NCI-H2227 (cell line): ENCODE measurements around the gene ADGRA1.

Experiments used
- DNase-seq: peaks from one replicate; lab custom pipeline; 2025; ENCODE audit not compliant: unreplicated experiment; lab: John Stamatoyannopoulos, UW

Gene ADGRA1

DNA sequence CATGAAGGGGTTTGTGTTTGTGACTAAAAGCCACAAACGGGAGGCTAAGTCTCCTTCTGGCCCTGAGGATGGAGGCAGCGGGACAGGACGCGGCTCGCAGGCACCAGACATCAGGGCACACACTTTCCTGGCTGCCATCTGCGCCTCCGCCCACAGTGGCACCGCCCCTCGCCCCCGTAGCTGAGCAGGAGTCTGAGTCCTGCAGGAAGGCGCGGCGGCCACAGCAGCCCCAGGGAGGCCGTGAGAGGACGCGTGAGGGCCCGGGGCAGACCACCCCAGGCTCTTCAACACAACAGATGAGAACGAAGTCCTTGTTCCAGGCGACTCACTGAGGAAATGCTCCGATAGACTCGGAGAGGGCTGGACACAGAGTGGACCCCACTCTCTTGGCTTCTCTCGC, 6.6 kb downstream of the ADGRA1 start:
- DNase-seq, result no peak

DNA sequence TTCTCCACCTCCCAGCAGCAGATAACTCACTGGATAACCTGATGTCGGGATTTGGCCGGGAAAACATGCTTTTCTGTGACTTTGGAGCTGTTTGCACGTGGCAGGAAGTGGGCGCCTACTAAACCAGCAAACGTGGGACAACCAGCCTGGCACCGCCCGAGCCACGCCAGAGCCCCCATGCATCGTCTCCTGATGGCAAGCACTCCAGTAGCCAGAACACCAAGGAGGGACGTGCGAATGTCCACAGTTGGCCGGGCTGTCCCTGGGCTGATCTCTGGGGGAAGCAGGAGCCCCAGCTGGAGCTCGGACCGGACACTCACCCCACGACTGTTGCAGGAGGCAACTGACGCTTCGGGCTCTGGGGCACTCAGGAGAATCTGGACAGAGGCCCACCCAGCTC, 7.1 kb downstream of the ADGRA1 start:
- no peak for DNase-seq

DNA sequence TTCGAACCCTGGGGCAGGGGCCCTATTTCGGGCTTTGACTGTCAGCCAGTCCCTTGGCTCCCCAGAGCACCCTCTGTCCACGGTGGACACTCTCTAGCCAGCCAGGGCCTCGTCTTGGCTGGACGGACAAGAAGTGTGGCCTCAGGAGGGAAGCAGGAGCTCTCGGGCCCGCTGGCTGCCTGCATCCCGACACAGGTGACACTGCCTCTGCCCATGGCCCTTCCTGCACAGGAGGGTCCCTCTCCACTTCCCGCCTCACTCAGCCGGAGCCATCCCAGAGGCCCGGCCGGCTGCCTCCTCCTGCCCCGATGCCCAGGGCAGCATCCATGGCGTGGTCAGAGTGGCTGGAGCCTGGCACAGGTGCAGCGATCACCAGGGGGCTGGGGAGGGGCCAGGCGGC, 7.9 kb downstream of the ADGRA1 start:
- DNase-seq, result no peak

DNA sequence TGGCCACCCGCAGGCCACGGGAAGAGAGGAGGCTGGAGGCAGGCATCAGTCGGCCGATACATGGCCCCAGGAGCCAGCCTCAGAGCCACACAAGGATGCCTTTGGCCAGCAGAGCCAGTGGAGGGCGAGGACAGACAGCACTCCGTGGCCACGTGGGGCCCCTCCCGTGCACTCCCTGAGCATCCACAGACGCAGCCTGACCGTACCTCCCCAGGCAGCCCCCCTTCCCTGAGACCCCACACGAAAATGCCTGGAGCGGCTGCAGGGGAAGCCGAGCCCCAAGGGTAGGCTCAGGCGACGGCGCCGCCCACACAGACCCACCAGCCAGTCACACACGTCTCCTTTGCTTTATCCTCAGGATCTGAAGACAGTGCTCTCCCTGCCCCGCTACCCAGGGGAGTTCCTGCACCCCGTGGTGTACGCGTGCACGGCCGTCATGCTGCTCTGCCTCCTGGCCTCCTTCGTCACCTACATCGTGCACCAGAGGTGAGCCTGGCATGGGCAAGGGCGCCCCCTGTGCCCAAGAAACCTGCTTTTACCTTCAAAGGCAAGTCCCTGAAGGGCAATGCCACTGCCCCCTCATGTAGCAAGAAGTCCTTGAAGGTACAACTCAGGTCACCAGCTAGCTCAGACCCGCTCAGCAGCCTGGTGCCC, 9.0 kb downstream of the ADGRA1 start:
- no peak for DNase-seq

DNA sequence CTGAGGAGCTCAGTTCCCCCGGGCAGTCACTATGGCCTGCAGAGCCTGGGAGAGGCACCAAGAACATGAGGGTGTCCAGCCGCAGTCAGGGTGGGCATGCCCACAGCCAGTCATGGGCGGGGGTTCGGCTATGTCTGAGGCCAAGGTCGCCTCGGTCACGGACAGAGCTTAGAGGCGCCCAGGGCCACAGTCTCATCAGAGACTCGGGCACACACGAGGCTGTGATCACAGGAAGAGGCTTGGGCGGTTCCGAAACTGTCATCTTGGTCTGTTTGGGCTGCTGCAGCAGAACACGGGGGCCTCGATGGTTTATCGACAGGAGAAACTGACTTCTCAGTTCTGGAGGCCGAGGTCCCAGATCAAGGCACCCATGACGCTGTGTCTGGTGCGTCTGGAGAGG, 9.7 kb downstream of the ADGRA1 start:
- no peak for DNase-seq

DNA sequence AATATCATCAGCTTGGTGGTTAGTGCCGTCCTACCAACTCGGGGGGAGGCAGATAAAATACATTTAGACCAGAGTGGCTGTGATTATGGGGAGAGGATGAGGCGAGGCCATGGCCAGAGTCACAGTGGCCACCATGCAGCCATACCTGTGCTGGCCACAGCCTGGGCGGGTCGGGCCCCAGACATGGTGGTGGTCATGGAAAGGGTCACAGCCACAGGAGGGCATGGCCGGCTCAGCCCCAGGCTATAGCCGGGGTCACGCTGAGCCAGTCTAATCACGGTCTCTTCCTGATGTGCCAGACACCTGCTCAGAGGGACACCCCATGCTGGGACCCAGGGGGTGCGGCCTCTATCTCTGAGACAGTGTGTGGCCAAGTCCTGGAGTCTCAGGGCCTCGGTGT, 10.2 kb downstream of the ADGRA1 start:
- no peak for DNase-seq

DNA sequence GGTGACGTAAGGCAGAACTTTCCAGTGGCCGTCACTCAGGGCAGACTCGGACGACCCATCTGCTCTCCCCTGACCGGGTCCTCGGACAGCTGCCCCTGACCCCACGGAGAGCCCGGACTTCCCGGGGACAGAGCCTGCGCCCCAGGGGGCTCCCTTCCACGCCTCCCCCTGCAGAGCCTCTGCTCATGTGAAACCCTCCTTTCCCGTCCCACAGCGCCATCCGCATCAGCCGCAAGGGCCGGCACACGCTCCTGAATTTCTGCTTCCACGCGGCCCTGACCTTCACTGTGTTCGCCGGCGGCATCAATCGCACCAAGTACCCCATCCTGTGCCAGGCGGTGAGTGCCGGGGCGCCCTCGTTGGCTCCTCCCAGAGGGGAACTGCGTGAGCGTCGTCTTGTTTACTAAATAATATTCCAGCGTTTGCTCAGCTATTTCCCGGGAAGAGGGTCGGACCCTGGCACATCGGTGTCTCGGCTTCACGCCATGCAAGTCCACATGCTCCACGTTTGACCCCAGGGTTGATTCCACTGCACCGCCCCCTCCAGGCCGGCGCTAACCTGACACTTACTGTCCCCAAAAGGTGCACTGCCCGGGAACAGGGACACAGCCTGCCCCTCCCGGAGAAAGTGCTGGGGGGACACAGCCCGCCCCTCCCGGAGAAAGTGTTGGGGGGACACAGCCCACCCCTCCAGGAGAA, 10.9 kb downstream of the ADGRA1 start:
- no peak for DNase-seq

DNA sequence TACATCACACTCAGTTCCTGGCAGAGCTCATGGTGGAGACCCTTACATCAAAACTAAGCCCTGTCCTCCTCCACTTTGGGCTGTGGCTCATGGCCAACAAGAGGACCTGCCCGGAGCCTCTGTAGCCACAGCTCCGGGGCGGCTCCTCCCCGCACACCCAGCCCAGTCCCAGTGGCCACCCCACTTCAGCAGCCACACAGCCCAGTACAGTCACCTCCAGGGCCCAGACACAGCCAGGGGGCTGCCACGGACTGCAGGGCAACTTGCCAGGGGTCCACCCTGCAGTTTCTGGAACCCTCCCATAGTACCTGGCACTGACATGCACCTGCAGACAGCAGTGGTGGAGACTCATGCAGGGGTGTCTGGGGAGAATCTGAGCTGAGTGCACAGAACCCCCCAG, 11.8 kb downstream of the ADGRA1 start:
- DNase-seq, result no peak

DNA sequence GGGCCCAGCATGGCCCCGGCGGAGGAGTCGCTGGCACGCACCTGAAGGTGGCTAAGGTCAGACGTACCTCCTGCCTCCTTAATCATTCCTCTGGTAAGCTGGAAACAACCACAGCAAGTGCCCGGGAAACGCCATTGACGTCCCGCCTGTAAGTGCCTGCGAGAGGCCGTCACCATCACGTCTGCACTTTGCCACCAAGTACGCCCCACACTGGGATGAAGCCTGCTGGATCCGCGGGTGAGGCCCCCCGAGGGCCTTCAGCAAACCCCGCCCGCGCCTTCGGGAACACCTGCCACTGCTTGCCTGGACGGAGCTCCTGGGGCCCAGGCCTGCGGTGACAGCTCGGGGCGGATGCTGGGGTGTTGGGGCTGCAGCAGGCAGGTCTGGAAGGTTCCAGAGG, 12.5 kb downstream of the ADGRA1 start:
- no peak for DNase-seq

DNA sequence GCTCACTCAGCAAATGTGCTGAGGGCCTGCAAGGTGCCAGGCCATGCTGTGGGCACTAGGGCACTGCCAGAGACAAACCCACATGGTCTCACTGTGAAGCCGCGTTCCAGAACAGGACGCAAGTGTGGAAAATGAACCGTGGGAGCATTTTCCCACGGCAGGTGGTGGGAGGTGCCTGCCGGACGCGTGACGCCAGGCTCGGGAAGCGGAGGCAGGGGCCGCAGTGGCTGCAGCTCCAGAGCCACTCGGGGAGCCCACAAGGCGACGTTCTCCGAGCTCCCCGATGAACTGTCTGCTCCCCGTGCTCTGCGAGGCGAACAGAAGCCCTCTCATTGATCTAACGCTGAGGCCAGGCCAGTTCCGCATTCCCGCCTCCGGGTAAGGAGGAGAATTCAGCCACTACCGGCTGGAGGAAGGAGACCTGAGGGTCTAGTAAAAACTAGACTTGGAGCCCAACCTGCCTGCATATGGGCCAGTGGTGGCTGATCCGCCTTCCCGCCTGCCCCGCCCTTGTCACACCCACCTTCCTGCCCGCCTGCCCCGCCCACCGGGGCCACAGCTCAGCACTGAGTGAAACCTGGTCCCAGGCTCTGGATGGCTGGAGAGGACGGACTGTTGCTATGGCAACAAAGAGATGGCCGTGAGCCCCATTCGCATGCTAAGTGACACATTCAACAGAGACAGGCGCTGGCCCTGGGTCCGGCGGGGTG, 13.1 kb downstream of the ADGRA1 start:
- no peak for DNase-seq

DNA sequence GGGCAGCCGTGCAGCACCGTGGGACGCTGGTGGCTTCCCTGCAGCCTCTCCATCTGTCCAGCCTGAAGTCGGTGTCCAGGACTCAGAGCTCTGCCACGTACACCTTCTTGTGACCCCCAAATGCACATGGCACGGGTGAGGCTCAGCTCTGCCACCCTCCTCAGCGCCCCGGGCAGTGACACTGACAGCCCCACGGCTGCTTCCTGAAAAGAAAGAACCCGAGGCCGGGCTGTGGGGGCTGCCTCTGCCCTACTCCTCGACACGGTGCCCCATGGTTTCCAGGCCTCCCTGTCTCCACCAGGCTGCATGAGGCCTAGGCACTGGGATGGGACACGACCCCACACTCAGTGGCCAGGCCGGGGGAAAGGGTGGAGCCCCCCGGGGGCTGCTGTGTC, 13.7 kb downstream of the ADGRA1 start:
- DNase-seq, result no peak

DNA sequence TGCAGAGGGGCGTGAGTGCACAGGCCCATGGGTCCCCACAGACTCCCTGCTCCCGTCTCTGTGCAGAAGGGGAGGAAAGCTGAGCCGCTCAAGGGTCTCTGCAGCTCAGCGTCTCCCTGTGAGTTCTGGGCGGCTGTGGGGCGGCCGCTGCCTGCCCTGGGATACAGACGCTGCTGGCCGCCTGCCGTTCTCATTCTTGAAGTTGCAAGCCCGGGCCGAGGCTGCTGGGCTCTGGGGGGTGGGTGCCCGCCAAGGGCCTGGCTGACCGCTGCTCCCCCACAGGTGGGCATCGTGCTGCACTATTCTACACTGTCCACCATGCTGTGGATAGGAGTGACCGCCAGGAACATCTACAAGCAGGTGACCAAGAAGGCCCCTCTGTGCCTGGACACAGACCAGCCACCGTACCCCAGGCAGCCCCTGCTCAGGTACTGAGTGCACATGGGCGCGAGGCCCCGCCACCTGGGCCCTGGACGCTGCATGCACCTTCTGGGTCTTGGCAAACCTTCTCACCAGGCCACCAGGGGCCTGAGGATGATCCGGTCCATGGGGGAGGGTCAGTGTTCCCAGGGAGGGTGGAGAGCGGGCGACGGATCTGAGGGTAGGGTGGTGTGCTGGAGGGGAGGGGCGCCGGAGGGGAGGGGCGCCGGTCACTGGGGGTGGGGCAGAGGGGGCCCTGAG, 14.8 kb downstream of the ADGRA1 start:
- no peak for DNase-seq

DNA sequence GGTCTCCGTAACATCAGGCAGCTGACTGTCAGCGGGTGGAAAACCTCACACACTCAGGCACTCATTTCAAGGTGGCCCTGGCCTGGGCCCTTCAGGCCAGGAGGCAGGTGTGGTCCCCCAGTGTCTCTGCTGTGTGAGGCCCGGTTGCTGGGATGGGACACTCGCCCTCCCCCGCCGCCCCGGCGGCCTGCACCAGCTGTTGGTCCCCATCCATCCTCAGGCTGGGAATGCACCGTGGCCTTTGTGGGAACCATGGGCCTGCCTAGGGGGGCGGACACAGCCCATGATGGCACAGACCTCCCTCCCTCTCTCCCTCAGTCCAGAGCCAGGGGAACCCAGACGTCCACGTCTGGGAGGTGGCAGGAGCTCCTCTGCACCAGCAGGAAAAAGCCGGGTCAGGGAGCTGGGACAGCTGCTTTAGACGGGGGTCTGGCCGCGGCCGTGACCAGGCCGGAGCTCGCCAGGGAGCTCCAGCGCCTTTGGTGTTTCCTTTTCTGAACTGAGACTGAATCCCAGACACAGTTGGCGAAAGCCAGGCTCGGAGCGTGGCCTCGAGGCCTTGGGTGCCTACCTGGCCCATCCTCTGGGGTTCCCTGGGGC, 15.7 kb downstream of the ADGRA1 start:
- no peak for DNase-seq

DNA sequence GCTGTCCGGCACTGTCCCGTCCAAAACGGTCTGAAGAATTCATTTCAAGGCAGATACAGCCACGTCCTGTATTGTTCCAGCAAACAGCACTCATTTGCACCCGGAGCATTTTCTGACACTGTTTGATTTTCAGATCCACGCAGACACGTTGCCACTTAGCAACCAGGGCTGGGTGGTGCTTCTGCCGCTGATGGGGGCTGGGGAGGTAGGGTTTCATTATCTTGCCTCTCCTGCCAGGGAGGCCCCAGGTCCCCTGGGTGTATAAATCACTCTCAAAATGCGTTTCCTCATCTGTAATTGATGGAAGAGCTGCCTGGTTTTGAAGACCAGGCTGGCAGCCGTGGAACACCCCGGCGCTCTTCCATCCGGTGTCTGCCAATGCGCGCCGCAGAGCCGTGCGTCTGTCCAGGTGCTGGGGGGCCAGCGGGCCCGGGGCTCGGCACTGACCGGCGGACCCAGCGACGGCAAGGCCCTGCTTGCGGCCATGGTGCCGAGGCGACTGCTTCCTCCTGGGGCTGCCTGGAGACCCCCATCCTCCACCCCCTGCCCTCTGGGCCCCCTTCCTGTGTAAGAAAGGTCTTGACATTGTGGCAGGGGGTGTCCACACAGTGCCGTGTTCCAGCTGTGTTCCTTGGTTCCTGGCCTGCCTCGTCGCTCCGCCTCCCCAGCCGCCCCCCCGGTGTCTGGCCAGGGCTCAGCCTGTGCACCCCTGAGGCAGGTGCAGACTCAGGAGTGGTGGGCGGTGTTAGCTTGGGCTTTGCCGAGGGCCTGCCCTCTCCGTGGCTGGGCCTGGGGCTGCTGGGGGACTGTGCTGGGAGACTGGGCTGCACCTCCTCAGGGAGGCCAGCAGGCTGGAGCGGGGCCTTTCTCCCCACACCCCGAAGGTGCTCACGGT, 16.6 kb downstream of the ADGRA1 start:
- DNase-seq, result no peak

DNA sequence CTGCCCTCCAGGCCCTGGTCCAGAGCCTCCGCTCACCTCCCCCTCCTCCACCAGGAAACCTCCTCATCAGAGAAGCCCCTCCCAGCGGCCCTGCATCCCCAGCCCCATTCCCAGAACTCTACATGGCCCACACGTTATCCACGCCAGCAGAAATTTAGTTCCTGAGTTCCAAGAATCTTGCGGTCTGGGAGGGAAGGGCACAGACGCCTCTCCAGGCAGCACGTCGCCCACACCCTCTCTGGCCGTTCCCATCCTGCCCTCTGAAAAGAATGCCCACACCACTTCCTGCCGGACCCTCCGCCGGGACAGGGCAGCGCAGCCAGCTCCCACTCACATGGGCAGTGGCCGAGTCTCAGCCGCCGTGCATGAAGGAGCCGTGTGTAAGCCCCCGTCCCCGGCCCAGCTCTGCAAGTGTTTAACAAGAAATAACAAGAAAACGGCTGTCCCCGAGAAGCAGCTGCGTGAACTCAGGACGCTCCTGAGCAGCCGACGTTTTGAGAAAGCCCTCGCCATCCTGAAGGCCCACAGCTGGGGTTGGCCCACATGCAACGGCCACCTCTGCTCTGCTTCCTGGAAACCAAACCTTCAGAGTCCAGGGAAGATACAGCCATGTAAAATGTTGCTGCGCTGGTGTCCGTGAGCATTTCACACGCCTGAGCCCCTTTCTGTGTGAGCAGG, 17.4 kb downstream of the ADGRA1 start:
- no peak for DNase-seq

DNA sequence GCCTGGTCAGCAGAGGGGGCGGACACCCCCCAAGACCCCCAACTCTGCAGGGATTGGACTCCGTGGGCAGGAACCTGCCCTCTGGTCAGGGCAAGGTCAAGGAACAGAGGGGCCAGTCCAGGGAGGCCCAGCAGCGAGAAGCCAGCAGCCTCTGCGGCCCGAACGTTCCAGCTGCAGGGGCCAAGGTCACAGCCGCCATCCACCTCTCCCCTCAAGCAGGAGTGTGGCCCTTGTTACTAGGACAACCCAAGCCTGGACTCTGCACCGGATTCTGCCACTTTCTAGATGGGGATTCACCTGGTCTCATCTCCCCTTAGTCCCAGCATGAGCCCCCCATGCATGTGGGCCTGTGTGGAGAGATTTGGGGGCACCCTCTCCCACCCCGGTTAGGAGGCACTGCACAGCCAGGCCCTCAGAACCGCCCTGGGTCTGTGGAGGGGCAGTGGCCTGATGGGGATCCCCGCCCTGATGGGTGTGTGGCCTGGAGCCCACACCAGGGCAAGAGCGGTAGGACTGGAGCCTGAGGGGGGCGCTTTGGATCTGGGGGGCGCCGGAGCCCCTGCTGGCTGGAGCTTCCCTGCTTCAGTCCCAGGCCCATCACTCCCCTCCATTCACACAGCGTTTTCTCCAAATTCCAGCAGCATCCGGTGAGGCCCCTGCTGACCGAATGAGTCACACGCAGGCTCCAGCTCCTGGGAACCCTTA, 18.1 kb downstream of the ADGRA1 start:
- DNase-seq, result no peak

DNA sequence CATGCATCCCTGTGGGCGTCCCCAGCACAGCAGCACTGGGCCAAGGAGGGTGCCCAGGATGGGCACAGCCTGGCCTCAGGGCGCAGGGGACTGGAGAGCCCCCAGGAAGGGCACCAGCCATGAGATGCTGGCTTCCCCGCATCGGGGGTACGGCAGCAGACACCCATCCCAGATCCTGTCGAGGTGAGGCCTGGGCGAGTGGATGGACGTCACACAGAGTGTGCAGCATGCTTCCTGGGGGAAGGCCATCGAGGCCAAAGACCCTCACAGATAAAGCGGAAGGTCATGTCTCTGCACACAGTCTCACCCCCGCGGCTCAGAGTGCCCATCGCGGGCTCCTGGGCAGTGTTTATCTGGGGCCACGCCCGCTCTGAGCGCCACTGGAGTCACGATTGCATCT, 18.8 kb downstream of the ADGRA1 start:
- DNase-seq, result no peak

DNA sequence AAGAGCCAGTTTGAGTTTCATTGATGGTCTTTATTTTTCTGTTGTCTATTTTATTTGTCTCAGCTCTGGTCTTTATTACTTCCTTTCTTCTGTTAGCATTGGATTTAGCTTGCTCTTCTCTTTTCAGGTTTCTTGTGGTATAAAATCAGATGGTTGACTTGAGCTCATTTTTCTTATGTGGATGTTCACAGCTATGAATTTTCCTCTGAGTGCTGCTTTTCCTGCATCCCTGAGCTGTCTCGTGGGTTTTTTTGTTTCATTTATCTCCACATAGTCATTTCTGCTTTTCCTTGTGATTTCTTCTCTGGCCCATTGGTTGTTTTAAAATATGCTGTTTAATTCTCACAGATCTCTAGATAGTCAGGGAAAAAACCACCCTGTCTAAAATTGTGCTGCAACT, 19.7 kb downstream of the ADGRA1 start:
- DNase-seq, result no peak

DNA sequence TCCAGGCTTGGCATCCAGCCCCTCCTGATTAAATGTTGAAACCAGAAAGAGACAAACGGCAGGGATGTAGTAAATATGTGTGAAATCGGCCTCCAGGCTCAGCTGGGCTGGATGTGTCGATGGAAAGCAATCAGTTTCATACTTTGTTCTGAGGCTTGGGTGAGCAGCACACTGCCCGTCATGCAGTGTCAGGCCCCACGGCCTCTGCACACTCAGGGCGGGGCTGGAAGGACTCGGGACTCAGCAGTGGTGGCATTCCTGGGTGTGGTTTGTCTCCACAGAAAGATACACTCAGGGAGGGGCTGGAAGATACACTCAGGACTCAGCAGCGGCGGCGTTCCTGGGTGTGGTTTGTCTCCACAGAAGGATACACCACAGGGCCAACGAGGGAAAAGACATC, 22.0 kb downstream of the ADGRA1 start:
- DNase-seq, result no peak
